GM21515 (cell line): ENCODE results near the gene KHDC4.
"Not testable (repeated sequence)": the region's sequence is repeated elsewhere in the genome, so short reads cannot be mapped to it uniquely, and the experiment has no call there.

Experiments used
- ATAC-seq: cut with Tn5 transposase; IDR thresholded peaks from one replicate; pipeline ENCODE4 v1.9.1; 2021; ENCODE audit not compliant: unreplicated experiment

The KHDC4 gene

GRCh38 chr1:155941845-155942531, 7.8 kb upstream of the KHDC4 start:
- no peak for ATAC-seq

GRCh38 chr1:155940993-155941844, 7.0 kb upstream of the KHDC4 start, which contains the start of gene RXFP4:
Gene RXFP4, plus strand, starts transcription at chr1:155941638. Its CDS starts 72 bp downstream, at chr1:155941710.
- ATAC-seq, result no peak

- ATAC-seq, result no peak
Observed at GRCh38 chr1:155940482-155940992, 6.3 kb upstream of the KHDC4 start.

DNA sequence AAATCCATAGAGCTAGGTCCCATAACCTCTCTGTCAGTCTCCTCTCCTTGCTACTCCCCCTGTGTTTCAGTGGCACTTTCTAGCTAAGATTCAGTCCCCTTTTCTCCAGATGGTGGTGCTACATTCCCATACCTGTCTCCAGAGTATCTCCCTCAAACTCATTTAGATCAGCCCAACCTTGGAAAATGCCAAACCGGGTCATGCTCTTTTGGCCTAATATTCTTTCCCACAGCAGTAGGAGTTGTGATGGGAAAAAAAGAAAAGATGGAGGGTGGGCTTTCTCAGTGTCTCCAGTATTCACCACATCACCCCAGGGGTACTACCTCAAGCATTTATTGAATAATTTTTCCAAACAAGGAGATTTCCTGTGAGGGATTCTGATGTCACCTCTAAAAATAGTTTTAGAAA, 4.0 kb upstream of the KHDC4 start:
- ATAC-seq, result no peak

DNA sequence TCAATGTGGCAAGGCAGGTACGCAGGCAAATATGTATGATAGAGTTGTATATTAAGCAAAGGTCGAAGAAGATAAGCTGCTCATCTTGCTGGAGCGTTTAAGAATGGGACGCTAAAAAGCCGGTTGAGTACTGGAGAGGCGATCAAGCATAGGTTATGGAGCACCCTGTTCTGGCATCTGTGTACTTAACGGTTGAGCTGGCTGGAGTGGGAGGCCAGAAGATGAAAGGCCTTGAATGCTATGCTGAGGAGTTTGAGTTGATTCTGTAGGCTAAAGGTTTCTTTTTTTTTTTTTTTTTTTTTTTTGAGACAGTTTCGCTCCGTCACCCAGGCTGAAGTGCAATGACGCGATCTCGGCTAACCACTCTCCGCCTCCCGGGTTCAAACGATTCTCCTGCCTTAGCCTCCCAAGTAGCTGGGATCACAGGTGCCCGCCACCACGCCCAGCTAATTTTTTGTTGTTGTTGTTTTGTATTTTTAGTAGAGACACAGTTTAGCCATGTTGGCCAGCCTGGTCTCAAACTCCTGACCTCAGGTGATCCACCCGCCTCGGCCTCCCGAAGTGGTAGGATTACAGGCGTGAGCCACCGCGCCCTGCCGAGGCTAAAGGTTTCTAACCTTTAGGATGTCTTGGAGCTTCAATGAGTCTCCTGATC, 850 bp upstream of the KHDC4 start:
- ATAC-seq, result no peak

GRCh38 chr1:155933591-155934096, 569 bp downstream of the KHDC4 start:
- no peak for ATAC-seq

GRCh38 chr1:155932487-155932886, 1.7 kb downstream of the KHDC4 start:
- ATAC-seq, result no peak

GRCh38 chr1:155932081-155932480, 2.1 kb downstream of the KHDC4 start:
- ATAC-seq, result no peak

DNA sequence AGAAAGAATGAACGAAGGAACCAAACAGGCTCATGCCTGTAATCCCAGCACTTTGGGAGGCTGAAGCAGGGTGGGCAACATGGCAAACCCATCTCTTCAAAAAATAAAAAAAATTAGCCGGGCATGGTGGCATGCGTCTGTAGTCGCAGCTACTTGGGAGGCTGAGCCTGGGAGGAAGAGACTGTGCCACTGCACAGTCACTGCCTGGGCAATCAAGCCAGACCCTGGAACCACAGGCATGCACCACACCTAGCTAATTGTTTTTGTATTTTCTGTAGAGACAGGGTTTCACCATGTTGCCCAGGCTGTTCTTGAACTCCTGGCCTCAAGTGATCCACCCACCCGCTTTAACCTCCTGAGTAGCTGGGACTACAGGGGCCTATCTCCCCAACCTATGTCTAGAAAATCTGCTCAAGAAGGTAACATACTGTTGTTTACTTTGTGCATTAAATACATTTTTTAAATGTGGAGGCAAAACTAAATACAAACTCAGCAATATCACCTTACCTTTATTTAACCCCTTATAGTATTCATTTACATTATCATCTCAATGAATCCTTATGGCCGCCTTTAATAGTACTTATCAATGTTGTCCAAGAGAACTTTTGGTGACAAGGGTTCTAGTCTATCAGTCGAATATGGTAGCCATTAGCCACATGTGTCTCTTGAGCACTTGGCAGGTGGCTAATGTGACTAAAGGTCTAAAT, 2.7 kb downstream of the KHDC4 start:
- no peak for ATAC-seq

GRCh38 chr1:155930725-155931124, 3.5 kb downstream of the KHDC4 start:
- not testable (repeated sequence) for ATAC-seq

DNA sequence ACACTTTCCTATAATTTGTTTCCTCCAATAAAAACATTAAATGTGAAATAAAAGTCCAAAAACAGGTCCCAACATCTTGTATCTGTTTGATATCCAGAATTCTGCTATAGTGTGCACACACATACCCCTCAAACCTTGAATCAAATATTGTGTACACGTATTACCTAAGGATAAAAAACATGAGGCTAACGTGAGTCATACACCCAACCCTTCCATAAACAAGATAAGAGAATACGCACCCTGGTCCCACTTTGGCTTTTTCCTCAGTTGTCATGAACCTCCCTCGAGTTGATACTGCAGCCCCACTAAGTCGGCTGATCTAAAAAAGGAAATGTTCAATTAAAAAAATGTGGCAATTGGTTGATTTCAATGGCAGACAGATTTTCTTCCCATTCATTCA, 5.2 kb downstream of the KHDC4 start:
- no peak for ATAC-seq

GRCh38 chr1:155925506-155925905, 8.7 kb downstream of the KHDC4 start:
- no peak for ATAC-seq

GRCh38 chr1:155920717-155921116, 13.5 kb downstream of the KHDC4 start:
- ATAC-seq, result no peak

GRCh38 chr1:155919801-155920200, 14.4 kb downstream of the KHDC4 start:
- ATAC-seq, result no peak

DNA sequence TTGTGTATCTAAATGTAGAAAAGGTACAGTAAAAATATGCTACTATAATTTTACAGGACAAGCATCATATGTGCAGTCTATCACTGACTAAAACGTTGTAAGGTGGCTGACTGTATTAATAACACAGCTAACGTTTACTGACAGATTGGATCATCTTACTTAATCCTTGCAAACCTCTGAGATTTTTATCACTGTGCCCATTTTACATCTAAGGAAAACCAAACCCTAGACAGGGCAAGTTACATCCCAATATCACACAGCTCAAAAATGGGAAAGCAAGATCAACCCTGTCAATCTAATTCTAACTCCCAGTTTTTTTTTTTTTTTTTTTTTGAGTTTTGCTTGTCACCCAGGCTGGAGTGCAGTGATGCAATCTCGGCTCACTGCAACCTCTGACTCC, 15.6 kb downstream of the KHDC4 start:
- ATAC-seq, result no peak

DNA sequence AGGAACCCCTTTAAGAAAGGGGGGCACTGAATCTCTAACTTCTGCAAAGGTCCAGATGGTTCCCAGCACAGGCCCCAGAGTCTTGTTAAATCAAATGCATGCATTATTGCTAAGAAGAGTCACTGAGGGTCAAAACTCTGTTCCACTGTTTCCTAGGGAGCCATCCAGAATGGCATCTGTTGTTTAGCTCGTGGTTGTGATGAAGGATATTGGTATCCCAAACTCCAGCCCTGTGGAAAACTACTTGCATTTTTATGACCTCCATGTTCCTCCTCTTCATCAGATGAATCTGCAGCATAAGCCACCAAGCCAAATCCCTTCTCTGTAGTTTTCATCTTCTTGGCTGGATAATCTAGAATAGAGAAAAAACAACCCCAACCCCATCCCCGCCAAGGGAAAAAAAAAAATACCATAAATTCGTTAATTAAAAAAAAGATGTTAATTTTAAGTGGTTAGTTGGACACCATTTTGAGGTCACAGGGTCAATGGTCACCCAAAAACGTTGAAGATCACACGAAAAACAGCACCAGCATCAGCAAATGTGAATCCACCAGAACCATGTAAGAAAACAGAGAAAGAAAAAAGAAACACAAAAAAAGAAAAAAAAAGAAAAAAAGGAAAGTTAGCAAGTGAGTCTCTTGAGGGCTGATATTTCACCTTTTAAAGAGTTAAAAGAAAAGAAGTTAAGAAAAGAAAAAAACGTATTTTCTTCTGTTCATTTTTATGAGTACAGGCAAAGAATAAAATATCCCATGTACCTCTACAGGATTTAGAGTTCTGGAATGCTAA, 20.1 kb downstream of the KHDC4 start:
- no peak for ATAC-seq

- no peak for ATAC-seq
Observed at GRCh38 chr1:155912056-155912536, 22.1 kb downstream of the KHDC4 start.

GRCh38 chr1:155911156-155912055, 22.8 kb downstream of the KHDC4 start, which contains the start of gene RIT1:
Gene RIT1, minus strand, starts transcription at chr1:155911349. Its CDS starts 588 bp downstream, at chr1:155910761.
- ATAC-seq, result peak; percentile 82
